ENCODE data around the gene ERICH4.

GRCh38 chr19:41449865-41450178, 6.9 kb downstream of the ERICH4 start:
- no peak for TF ChIP-seq CTCF (IDR thresholded peaks at IDR 0.05)
- TF ChIP-seq ZFX (IDR thresholded peaks at IDR 0.05; ENCODE audit: borderline replicate concordance) = no peak

Data from 22Rv1 (cell line).